ENCODE results near the gene LGALS3BP. TPM values are rescaled to one million over a fixed set of nuclear protein-coding genes. Genes with fewer than 3 reads are reported as not detected.

LGALS3BP gene
- total RNA-seq, 2 donors from 2014 or later = 23.3 to 71.4 TPM

DNA sequence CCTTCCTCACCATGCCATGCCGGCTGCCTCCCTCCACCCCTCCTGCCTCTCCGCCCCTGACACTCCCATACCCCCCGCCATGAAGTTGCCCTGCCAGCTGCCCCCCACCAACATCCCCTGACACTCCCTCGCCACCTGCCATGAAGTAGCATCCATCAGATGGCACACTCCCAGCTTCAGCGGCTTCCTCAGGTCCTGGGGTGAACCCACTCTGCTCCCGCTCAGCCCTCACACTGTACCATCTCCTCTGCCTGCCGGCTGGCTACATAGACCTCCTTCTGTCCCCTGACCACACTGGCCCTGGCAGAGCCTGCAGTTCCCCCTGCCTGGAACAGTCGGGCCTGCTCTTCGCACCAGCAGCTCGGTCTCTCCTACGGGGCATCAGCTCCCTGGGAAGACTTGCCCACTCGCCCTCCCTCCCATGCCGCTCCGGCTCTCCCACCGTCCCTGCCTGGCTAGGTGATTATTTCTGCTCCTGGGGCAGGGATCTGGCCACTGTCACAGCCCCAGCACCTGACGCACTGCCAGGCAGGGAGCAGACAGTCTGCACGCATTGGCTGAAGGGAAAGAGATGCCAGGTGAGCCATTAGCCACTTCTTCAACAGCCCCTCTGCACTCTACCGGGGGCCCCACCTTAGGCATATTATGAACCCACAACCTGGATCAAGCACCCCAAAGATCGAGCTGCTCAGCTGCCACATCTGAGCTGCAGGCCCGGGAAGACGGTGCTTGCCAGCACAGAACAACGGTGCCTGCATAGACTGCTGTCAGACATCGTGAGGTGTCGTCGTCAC, 20.9 kb upstream of the LGALS3BP start:
- Histone ChIP-seq H3K9me3 (ENCODE audit: control insufficient read depth, low read length) (no peaks in the 10 kb centered on the region), H3K4me1 (ENCODE audit: control insufficient read depth, insufficient read depth, low read length) (no peaks in the 10 kb centered on the region), H3K36me3 (ENCODE audit: control insufficient read depth, insufficient read depth, low read length) (peaks cover 25% of the 10 kb centered on the region), H3K9ac (ENCODE audit: extremely low read depth, low read length, poor library complexity, severe bottlenecking) (no peak overlapping the region), H3K4me3 (ENCODE audit: low read length) (no peak overlapping the region), H3K27me3 (ENCODE audit: control insufficient read depth, insufficient read depth, low read length, poor library complexity, severe bottlenecking) (no peaks in the 10 kb centered on the region), H3K27ac (ENCODE audit: low read depth, low read length) (no peak overlapping the region)
- 92 to 95% methylated on average over 18 to 25 of the region's 25 CpGs for WGBS, 2 experiments (ENCODE audit: insufficient coverage in 1 of 2, insufficient read length in 1 of 2)
- no peak overlapping the region for H3K4me3 Mint-ChIP-seq
- DNase-seq = peak; percentile 39
- H3K36me3 Mint-ChIP-seq (ENCODE audit: low read depth) = peaks cover 48% of the 10 kb centered on the region
- no peaks in the 10 kb centered on the region for H3K4me1 Mint-ChIP-seq
- TF ChIP-seq, protein P1, sequence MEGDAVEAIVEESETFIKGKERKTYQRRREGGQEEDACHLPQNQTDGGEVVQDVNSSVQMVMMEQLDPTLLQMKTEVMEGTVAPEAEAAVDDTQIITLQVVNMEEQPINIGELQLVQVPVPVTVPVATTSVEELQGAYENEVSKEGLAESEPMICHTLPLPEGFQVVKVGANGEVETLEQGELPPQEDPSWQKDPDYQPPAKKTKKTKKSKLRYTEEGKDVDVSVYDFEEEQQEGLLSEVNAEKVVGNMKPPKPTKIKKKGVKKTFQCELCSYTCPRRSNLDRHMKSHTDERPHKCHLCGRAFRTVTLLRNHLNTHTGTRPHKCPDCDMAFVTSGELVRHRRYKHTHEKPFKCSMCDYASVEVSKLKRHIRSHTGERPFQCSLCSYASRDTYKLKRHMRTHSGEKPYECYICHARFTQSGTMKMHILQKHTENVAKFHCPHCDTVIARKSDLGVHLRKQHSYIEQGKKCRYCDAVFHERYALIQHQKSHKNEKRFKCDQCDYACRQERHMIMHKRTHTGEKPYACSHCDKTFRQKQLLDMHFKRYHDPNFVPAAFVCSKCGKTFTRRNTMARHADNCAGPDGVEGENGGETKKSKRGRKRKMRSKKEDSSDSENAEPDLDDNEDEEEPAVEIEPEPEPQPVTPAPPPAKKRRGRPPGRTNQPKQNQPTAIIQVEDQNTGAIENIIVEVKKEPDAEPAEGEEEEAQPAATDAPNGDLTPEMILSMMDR (conservative IDR thresholded peaks at IDR 0.05) = no peak
- no peaks in the 10 kb centered on the region for H3K9me3 Mint-ChIP-seq
- H3K27me3 Mint-ChIP-seq (ENCODE audit: insufficient read depth) = peaks cover 15% of the 10 kb centered on the region
- no peak overlapping the region for H3K27ac Mint-ChIP-seq

DNA sequence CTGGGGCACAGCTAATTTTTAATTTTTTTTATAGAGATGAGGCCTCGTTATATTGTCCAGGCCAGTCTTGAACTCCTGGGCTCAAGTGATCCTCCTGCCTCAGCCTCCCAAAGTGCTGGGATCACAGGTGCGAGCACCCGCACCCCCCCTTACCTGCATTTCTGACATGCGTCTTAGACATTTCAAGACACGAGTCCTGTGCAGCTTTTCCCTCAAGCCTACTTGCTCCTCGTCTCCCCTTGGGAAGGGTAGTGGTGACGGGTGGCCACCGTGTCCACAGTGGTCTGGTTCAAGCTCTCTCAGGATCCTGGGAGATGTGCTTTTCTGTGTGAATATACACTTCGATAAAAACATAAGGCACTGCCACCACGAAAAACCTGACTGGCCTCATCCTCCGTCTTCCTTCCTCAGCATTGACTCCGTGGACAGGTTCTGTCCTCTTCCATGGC, 20.2 kb upstream of the LGALS3BP start:
- WGBS, 2 experiments (ENCODE audit: insufficient coverage in 1 of 2, insufficient read length in 1 of 2) = 91 to 94% methylated on average over 7 to 12 of the region's 12 CpGs
- Mint-ChIP-seq H3K4me3 (no peak overlapping the region), H3K27me3 (ENCODE audit: insufficient read depth) (peaks cover 15% of the 10 kb centered on the region), H3K27ac (no peak overlapping the region), H3K4me1 (no peaks in the 10 kb centered on the region), H3K9me3 (no peaks in the 10 kb centered on the region), H3K36me3 (ENCODE audit: low read depth) (peaks cover 54% of the 10 kb centered on the region)
- peak; percentile 14 for DNase-seq
- no peaks in the 10 kb centered on the region for H3K9me3 ChIP-seq (ENCODE audit: control insufficient read depth, low read length)
- no peak overlapping the region for H3K4me3 ChIP-seq (ENCODE audit: low read length)
- no peaks in the 10 kb centered on the region for H3K4me1 ChIP-seq (ENCODE audit: control insufficient read depth, insufficient read depth, low read length)
- H3K27ac ChIP-seq (ENCODE audit: low read depth, low read length) = no peak overlapping the region
- no peaks in the 10 kb centered on the region for H3K27me3 ChIP-seq (ENCODE audit: control insufficient read depth, insufficient read depth, low read length, poor library complexity, severe bottlenecking)
- H3K36me3 ChIP-seq (ENCODE audit: control insufficient read depth, insufficient read depth, low read length) = peaks cover 25% of the 10 kb centered on the region
- TF ChIP-seq, protein P1 (conservative IDR thresholded peaks at IDR 0.05) = no peak
- H3K9ac ChIP-seq (ENCODE audit: extremely low read depth, low read length, poor library complexity, severe bottlenecking) = no peak overlapping the region

DNA sequence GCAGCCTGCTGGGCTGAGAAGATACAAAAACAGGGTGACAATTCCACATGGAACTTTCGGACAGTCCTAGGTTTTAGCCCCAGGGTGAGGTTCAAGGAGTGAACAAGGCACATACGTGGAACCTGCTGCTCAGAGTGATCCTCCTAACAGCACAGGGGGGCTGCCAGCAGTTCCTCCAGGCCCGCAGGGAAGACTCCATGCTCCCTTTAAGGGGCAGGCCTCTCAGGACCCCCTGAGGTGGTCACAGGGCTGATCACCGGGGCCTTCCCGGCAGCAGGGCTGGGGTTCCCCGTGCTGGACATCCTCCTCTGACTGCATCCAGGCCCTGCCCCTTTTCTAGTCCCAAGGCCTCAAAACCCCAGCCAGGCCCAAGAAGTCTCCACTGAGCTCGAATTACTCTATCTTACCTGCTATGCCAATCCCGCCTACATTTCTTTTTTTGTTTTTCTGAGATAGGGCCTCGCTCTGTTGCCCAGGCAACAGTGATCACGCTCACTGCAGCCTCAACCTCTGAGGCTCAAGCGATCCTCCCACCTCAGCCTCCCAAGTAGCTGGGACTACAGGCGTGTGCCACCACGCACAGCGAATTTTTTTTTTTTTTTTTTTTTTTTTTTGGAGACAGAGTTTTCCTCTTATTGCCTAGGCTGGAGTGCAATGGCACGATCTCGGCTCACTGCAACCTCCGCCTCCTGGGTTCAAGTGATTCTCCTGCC, 19.5 kb upstream of the LGALS3BP start:
- H3K4me1 ChIP-seq (ENCODE audit: control insufficient read depth, insufficient read depth, low read length) = no peaks in the 10 kb centered on the region
- H3K27me3 ChIP-seq (ENCODE audit: control insufficient read depth, insufficient read depth, low read length, poor library complexity, severe bottlenecking) = no peaks in the 10 kb centered on the region
- no peak overlapping the region for H3K4me3 ChIP-seq (ENCODE audit: low read length)
- H3K36me3 ChIP-seq (ENCODE audit: control insufficient read depth, insufficient read depth, low read length) = peaks cover 25% of the 10 kb centered on the region
- WGBS, 2 experiments (ENCODE audit: insufficient coverage in 1 of 2, insufficient read length in 1 of 2) = 95 to 96% methylated on average over 8 to 17 of the region's 17 CpGs
- DNase-seq = peak; percentile 36
- no peaks in the 10 kb centered on the region for H3K9me3 Mint-ChIP-seq
- no peak overlapping the region for H3K27ac Mint-ChIP-seq
- no peak overlapping the region for H3K4me3 Mint-ChIP-seq
- no peak overlapping the region for H3K9ac ChIP-seq (ENCODE audit: extremely low read depth, low read length, poor library complexity, severe bottlenecking)
- TF ChIP-seq, protein P1 (conservative IDR thresholded peaks at IDR 0.05) = no peak
- peaks cover 15% of the 10 kb centered on the region for H3K27me3 Mint-ChIP-seq (ENCODE audit: insufficient read depth)
- H3K4me1 Mint-ChIP-seq = no peaks in the 10 kb centered on the region
- peaks cover 61% of the 10 kb centered on the region for H3K36me3 Mint-ChIP-seq (ENCODE audit: low read depth)
- H3K27ac ChIP-seq (ENCODE audit: low read depth, low read length) = no peak overlapping the region
- H3K9me3 ChIP-seq (ENCODE audit: control insufficient read depth, low read length) = no peaks in the 10 kb centered on the region
